H1 (cell line): ENCODE data around the gene RASAL1. TPM values are rescaled to one million over a fixed set of nuclear protein-coding genes. Genes with fewer than 3 reads are reported as not detected.

Experiments
- CTBP2 ChIP-seq: IDR thresholded peaks from 2 replicates; pipeline ENCODE4 v1.7.0; 2011; ENCODE audit warnings: borderline replicate concordance, mild to moderate bottlenecking, moderate library complexity, mixed read lengths, low read length; ENCODE audit not compliant: insufficient read depth, insufficient read length
- GABPA ChIP-seq: IDR thresholded peaks from 2 replicates; pipeline ENCODE4 v1.6.1; 2011; ENCODE audit warnings: mild to moderate bottlenecking, low read length, moderate library complexity, borderline replicate concordance; ENCODE audit not compliant: insufficient read depth
- HDAC6 ChIP-seq: IDR thresholded peaks from one replicate; pipeline ENCODE4 v1.7.1; 2012; ENCODE audit warnings: low read depth, mild to moderate bottlenecking, inconsistent platforms, low read length, moderate library complexity
- KDM5A ChIP-seq: fragments of 200-600 bp; IDR thresholded peaks from 2 replicates; pipeline ENCODE4 v1.7.1; 2012; ENCODE audit warnings: mild to moderate bottlenecking, low read length, inconsistent platforms, mixed read lengths
- TAF1 ChIP-seq: IDR thresholded peaks from 2 replicates; pipeline ENCODE4 v1.6.1; 2011; ENCODE audit warnings: mild to moderate bottlenecking, low read depth, low read length
- YY1 ChIP-seq: IDR thresholded peaks from 2 replicates; pipeline ENCODE4 v1.6.1; 2011; ENCODE audit warnings: low read depth, mild to moderate bottlenecking, low read length
- polyA plus RNA-seq, 7 experiments: library from polyadenylated mRNA; depleted of rRNA in 3 of 7; stranded (reverse) in 5 of 7; unstranded in 2 of 7; fragments of >200 nt in 5 of 7; fragments of 200-250 nt in 2 of 7; gene quantifications; 1 replicate in 5 of 7; 2 replicates in 1 of 7; 4 replicates in 1 of 7; pipeline versions ENCODE4 v1.2.1 to v1.2.3, GENCODE V29; 2011 to 2013; ENCODE audit warnings: missing spikeins in 2 of 7, mixed read lengths in 2 of 7
- total RNA-seq: library from RNA; stranded (reverse); fragmentation: NEBNext Ultra II Directional; extraction: Animal tissue kit (Norgen Biotek cat#: 25700); gene quantifications from 2 replicates; pipeline ENCODE4 v1.2.1, GENCODE V29; 2021
- TF ChIP-seq, protein P1 (sequence below): fragments of 300-600 bp; sonication (generic); IDR thresholded peaks from 2 replicates; pipeline ENCODE4 v1.7.1; 2012; ENCODE audit warnings: low read length, moderate library complexity, mild to moderate bottlenecking, inconsistent platforms; ENCODE audit not compliant: insufficient replicate concordance
- TF ChIP-seq, protein P2 (sequence below): IDR thresholded peaks from 2 replicates; pipeline ENCODE4 v1.6.1; 2011; ENCODE audit warnings: low read length, improper control_type of control experiment

RASAL1 gene
- total and polyA plus RNA-seq, 2 of the 8 experiments (the other 6 are each of a cell fraction or from before 2014, with no cell fraction given), result 3.7 to 5.0 TPM

GRCh38 chr12:113135178-113136127 lies at the start of gene RASAL1 (continued):
- TF ChIP-seq, protein P1, sequence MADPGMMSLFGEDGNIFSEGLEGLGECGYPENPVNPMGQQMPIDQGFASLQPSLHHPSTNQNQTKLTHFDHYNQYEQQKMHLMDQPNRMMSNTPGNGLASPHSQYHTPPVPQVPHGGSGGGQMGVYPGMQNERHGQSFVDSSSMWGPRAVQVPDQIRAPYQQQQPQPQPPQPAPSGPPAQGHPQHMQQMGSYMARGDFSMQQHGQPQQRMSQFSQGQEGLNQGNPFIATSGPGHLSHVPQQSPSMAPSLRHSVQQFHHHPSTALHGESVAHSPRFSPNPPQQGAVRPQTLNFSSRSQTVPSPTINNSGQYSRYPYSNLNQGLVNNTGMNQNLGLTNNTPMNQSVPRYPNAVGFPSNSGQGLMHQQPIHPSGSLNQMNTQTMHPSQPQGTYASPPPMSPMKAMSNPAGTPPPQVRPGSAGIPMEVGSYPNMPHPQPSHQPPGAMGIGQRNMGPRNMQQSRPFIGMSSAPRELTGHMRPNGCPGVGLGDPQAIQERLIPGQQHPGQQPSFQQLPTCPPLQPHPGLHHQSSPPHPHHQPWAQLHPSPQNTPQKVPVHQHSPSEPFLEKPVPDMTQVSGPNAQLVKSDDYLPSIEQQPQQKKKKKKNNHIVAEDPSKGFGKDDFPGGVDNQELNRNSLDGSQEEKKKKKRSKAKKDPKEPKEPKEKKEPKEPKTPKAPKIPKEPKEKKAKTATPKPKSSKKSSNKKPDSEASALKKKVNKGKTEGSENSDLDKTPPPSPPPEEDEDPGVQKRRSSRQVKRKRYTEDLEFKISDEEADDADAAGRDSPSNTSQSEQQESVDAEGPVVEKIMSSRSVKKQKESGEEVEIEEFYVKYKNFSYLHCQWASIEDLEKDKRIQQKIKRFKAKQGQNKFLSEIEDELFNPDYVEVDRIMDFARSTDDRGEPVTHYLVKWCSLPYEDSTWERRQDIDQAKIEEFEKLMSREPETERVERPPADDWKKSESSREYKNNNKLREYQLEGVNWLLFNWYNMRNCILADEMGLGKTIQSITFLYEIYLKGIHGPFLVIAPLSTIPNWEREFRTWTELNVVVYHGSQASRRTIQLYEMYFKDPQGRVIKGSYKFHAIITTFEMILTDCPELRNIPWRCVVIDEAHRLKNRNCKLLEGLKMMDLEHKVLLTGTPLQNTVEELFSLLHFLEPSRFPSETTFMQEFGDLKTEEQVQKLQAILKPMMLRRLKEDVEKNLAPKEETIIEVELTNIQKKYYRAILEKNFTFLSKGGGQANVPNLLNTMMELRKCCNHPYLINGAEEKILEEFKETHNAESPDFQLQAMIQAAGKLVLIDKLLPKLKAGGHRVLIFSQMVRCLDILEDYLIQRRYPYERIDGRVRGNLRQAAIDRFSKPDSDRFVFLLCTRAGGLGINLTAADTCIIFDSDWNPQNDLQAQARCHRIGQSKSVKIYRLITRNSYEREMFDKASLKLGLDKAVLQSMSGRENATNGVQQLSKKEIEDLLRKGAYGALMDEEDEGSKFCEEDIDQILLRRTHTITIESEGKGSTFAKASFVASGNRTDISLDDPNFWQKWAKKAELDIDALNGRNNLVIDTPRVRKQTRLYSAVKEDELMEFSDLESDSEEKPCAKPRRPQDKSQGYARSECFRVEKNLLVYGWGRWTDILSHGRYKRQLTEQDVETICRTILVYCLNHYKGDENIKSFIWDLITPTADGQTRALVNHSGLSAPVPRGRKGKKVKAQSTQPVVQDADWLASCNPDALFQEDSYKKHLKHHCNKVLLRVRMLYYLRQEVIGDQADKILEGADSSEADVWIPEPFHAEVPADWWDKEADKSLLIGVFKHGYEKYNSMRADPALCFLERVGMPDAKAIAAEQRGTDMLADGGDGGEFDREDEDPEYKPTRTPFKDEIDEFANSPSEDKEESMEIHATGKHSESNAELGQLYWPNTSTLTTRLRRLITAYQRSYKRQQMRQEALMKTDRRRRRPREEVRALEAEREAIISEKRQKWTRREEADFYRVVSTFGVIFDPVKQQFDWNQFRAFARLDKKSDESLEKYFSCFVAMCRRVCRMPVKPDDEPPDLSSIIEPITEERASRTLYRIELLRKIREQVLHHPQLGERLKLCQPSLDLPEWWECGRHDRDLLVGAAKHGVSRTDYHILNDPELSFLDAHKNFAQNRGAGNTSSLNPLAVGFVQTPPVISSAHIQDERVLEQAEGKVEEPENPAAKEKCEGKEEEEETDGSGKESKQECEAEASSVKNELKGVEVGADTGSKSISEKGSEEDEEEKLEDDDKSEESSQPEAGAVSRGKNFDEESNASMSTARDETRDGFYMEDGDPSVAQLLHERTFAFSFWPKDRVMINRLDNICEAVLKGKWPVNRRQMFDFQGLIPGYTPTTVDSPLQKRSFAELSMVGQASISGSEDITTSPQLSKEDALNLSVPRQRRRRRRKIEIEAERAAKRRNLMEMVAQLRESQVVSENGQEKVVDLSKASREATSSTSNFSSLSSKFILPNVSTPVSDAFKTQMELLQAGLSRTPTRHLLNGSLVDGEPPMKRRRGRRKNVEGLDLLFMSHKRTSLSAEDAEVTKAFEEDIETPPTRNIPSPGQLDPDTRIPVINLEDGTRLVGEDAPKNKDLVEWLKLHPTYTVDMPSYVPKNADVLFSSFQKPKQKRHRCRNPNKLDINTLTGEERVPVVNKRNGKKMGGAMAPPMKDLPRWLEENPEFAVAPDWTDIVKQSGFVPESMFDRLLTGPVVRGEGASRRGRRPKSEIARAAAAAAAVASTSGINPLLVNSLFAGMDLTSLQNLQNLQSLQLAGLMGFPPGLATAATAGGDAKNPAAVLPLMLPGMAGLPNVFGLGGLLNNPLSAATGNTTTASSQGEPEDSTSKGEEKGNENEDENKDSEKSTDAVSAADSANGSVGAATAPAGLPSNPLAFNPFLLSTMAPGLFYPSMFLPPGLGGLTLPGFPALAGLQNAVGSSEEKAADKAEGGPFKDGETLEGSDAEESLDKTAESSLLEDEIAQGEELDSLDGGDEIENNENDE, result no peak
- TF ChIP-seq CTBP2 (no peak), HDAC6 (no peak), YY1 (no peak), GABPA (0 out of 2 replicates have a peak, but pooled peaks have one; percentile 10), TAF1 (0 out of 2 replicates have a peak, but pooled peaks have one; percentile 18), KDM5A (no peak)
- TF ChIP-seq, protein P2, sequence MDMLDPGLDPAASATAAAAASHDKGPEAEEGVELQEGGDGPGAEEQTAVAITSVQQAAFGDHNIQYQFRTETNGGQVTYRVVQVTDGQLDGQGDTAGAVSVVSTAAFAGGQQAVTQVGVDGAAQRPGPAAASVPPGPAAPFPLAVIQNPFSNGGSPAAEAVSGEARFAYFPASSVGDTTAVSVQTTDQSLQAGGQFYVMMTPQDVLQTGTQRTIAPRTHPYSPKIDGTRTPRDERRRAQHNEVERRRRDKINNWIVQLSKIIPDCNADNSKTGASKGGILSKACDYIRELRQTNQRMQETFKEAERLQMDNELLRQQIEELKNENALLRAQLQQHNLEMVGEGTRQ, result 0 out of 2 replicates have a peak, but pooled peaks have one; percentile 23
